Epidermal melanocyte (primary cell): Measurements from ENCODE around the gene DCAKD.

Source experiments
- DNase-seq: peaks from one replicate; pipeline ENCODE4 v3.0.0; 2011; ENCODE audit warnings: low spot score; ENCODE audit not compliant: insufficient read length

DCAKD gene

GRCh38 chr17:44976206-44976605, 75.2 kb downstream of the DCAKD start:
- DNase-seq: no peak
